PC-9 (cell line): ENCODE results near the gene C2CD5.

ENCODE experiments used
- CTCF ChIP-seq: fragments of 200-600 bp; sonication (generic); conservative IDR thresholded peaks from 2 replicates; pipeline ENCODE4 v1.6.1; 2017; ENCODE audit warnings: mixed run types, antibody characterized with exemption, mild to moderate bottlenecking, moderate library complexity
- EZH2 ChIP-seq: fragments of 200-600 bp; sonication (generic); IDR thresholded peaks from 2 replicates; pipeline ENCODE4 v1.8.0; 2017; ENCODE audit warnings: antibody characterized with exemption, low read depth

GRCh38 chr12:22499445-22499844 is 44.9 kb downstream of the C2CD5 start:
- TF ChIP-seq CTCF (no peak), EZH2 (no peak)
